WI38 (cell line): Measurements from ENCODE around the gene EIF1AD.

Experiments
- H3K4me3 ChIP-seq: 2 replicates; pipeline ENCODE4 v1.5.1; 2011; ENCODE audit warnings: low read depth, mild to moderate bottlenecking, control low read depth, low read length
- TF ChIP-seq, protein P1 (sequence below): IDR thresholded peaks from 2 replicates; pipeline ENCODE4 v1.5.1; 2012; ENCODE audit warnings: low read depth, mild to moderate bottlenecking, control low read depth, low read length

Gene EIF1AD, protein sequence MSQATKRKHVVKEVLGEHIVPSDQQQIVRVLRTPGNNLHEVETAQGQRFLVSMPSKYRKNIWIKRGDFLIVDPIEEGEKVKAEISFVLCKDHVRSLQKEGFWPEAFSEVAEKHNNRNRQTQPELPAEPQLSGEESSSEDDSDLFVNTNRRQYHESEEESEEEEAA

DNA sequence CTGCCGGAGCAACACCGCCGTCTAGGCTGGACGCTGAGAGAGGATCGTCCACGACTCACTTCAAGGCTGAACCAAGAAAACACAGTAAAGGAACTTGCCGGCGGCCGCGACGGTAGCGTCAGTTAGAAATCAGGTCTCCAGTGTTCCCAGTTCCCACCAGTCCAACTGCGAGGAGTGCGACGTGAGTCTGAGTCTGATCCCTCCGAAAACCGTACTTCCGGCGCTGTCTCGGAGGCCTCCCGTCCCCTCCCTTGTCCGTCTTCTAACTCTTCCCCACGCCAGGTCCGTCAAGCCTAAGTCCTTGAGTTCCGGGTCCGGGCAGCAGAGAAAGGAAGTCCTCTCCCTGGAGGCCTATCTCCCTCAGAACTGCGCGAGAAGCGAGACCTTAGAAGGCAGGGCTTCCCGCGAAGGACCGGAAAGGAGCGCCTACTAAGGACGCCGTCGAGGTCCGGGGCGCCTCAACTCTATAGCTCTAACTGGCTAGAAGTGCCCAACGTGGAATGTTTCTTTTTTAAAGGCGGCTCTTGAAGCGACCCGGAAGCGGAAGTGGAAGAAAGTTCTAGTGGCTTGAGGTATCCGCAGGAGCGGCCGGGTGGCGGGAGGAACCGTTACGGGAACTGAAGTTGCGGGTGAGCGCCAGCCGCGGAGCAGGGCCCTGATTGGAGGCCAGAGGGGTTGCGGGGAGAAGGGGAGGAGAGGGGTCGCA lies at the start of gene EIF1AD, which contains the start of gene BANF1:
EIF1AD (minus strand) TSS at position 216 of the 706 bp plus-strand sequence. CDS start 1,768 bp downstream, outside the sequence.
BANF1 (plus strand) TSS at position 562 of the 706 bp plus-strand sequence. CDS start 748 bp downstream, outside the sequence.
- H3K4me3 ChIP-seq = peak within 1 kb of the TSS; percentile 99
- TF ChIP-seq, protein P1, sequence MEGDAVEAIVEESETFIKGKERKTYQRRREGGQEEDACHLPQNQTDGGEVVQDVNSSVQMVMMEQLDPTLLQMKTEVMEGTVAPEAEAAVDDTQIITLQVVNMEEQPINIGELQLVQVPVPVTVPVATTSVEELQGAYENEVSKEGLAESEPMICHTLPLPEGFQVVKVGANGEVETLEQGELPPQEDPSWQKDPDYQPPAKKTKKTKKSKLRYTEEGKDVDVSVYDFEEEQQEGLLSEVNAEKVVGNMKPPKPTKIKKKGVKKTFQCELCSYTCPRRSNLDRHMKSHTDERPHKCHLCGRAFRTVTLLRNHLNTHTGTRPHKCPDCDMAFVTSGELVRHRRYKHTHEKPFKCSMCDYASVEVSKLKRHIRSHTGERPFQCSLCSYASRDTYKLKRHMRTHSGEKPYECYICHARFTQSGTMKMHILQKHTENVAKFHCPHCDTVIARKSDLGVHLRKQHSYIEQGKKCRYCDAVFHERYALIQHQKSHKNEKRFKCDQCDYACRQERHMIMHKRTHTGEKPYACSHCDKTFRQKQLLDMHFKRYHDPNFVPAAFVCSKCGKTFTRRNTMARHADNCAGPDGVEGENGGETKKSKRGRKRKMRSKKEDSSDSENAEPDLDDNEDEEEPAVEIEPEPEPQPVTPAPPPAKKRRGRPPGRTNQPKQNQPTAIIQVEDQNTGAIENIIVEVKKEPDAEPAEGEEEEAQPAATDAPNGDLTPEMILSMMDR = no peak

DNA sequence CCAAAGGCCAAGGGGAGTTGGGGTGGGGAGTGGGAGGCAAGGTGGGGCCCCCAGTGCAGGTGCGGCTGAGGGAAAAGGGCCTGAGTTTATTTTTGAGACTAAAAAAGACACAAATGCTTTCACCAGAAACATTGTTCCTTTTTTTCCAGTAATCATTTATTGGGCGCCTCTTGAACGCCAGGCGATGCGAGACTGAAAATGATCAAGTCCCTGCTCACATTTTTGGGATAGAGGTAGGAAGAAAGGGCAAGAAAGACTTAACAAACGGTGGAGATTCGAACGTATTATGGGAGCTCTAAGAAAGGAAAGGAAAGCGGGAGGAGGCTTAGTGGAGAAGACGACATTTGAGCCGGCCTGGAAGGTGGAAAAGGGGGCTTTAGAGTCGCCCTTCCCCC lies 49.4 kb upstream of the EIF1AD start:
- H3K4me3 ChIP-seq = peak overlapping the region; percentile 99
- TF ChIP-seq, protein P1 = no peak

DNA sequence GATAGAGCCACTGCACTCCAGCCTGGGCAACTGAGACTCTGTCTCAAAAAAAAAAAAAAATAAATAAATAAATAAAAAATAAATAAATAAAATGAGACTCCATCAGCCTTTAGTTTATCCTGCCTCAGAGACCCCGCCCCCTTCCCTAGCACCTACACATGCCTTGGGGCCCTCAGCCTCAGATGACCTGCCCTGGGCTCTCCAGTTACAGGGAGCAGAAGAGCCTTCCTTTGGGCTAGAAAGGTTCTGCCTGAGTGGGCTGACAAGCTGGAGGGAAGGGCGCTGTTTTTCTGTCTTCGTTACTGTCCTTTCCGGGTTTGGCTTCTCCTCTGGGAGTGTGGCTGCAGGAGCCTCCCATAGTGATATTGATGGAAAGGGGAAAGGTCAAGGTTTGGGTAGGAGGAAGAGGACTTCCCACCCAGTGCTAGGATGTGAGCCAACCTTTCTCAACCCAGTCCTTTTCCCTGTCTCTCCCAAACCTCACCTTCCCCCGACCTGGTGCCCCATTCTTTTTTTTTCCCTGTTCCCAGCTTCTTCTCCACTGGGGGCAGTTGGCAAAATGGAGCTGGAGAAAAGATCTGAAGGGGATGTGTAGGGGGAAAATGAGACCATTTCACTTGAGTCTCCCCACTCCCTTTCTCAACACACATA lies 48.7 kb upstream of the EIF1AD start:
- H3K4me3 ChIP-seq = no peak overlapping the region
- TF ChIP-seq, protein P1 = no peak

DNA sequence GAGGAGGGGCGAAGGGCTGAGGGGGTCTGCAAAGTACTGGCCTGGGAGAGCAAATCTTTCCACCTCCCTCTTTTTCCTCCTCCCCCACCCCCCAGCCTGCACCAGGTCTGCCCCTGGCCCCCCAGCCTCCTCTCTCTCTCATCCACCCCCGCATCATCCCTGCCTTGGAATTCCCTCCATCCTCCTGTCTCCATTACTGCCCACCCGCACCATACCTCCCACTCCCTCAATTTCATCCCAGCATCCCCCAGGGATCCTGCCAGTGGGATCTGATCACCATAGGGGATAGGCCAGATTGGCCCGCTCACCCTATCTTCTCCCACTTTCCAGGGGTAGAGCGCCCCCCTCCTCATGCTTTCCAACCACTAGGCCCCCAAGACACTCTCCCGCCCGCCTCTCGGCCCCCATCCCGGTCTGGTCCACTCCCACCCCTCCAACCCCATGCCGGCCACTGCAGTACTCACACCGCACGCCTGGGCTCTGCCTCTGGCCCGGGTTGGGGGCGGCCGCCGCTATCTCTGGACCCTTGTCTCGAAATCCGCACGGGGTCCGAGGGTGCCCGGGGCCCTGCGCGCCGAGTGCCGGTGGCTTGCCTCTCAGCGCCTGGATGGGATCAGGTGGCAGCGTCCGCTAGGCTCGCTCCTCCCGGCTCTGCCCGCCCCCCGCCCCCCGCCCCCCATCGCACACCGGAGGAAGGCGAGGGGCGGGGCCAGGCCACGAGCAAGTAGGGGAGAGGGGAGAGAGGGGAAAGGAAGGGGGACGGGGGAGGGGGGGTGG lies 46.8 kb upstream of the EIF1AD start, which contains the start of gene GAL3ST3:
GAL3ST3 (minus strand) TSS at position 615 of the 777 bp plus-strand sequence. CDS start 3,746 bp downstream, outside the sequence.
- no peak within 1 kb of the TSS for H3K4me3 ChIP-seq
- TF ChIP-seq, protein P1 = no peak

DNA sequence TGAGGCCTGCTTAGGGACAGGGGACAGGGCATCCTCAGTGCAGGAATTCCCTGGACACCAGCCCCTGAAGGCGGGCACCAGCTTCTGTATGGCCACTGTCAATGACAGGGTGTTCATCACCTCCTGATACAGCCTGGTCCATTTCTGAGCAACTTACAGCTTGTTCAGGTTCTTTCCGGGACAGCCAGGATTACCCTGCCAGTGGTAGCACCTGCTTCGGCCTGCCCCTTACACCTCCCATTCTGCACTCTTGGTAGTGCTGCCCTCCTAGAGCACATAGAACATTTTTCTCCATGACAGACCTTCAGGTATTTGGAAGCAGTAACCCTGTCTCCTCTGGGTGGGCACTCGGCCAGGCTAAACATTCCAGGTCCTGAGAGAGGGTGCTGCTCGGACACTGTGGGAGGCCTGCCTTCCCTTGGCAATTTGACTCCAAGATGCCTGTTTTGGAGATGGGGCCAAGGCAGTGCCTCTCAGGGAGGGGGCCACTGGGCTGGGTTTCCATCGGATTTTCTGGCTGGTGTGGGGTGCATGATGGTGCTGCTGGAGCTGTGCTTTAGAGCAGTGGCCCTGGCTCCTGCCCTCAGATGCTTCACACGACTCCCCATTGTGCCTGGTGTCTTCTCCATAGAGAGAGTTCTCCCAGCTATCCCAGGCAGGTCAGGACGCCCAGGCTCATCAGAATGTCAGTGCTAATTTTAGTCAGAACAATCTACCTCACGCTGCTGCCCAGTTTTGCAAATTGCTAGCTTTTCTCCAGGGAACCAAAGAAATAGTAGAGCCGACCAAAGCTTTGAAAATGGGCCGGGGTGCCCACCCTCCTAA lies 45.8 kb upstream of the EIF1AD start:
- H3K4me3 ChIP-seq = no peak overlapping the region
- TF ChIP-seq, protein P1 = no peak

DNA sequence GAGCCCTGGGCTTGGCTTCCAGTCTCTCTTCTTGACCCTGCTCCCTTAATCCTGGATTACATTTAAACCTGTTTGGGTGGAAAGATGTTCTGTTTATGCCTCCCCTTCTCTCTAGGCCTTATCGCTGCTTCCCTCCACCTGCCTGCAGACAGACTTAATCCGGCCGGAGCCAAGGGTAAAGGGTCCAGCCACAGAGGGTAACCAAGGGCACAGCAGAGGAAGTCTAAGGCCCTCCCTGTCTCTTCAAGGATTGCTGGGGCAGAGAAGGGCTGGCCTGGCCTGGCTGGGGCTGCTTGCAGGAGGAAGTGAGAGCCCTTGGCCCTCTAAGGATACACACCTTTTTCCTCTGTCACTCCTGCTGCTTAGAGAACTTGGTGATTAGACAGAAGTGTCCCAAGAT lies 44.9 kb upstream of the EIF1AD start:
- H3K4me3 ChIP-seq = no peak overlapping the region
- TF ChIP-seq, protein P1 = no peak
